GM12872 (cell line): ENCODE data around the gene MPC1.

Experiments used
- CTCF ChIP-seq: IDR thresholded peaks from 3 replicates; pipeline ENCODE4 v1.5.1; 2011; ENCODE audit warnings: low read depth, mild to moderate bottlenecking, low read length, moderate library complexity; ENCODE audit not compliant: insufficient read depth

Gene MPC1

DNA sequence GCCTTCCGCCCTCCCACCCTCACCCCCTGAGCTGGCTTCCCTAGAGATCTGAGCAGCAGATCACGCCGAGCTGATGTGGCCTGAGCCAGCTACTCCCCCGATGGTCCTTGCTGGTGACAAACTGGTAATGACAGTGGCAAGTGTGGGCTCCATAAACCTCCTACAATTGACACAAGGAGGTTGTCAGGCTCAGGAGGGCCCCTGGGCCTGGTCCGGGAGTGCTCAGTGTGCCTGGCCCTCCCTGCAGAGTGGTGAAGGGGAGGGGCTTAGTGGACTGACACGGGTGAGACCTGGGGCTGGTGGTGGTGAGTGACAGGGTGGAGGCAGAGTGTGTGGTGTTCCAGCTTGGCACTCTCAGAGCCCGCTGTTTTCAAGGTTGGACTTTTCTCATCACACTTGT is 22.6 kb upstream of the MPC1 start:
- TF ChIP-seq CTCF: no peak

DNA sequence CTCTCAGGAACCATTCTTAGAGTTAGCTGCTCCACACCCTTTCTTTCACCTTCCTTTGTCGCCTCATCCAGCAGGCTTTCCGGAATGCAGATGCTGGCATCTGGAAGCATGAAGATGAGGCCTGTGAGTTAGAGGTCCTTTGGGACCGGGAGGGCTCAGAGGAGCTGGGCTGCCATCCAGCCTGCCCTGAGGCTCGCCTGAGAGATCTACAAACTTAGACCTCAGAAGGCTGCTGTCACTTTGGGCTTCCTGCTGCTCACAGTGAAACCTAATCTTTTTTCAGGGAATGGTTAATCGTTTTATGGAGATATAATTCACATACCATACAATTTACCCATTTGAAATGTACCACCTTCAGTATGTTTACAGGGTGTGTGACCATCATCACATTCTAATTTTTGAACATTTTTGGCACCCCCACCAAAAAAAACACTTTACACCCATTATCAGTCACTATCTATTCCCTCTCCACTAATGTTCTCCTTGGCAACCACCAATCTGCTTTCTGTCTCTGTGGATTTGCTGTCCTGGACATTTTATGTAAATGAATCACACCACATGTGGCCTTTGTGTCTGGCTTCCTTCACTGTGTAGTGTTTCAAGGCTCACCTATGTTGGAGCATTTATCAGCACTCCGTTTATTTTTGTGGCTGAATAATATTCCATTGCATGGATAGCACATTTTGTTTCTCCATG is 20.0 kb upstream of the MPC1 start:
- no peak for TF ChIP-seq CTCF

DNA sequence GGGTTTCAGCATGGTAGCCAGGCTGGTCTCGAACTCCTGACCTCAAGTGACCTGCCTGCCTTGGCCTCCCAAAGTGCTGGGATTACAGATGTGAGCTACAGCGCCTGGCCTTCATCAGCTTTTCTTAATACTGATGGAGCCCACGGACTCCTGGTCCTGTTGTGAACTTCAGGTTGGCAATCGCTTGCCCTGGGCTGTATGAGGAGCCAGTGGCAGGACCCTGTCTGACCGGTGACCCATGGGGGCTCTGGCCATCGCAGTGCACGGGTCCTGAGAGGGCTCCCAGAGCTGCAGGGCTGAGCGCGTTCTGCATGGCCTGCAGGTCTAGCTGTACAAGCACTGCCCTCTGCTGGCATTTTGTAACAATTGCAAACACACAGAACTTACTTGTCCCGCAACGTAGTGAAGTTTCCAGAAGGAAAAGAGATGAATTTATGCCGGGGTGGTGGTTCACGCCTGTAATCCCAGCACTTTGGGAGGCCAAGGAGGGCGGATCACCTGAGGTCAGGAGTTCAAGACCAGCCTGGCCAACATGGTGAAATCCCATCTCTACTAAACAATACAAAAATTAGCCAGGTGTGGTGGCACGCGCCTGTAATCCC is 18.0 kb upstream of the MPC1 start:
- TF ChIP-seq CTCF: peak; percentile 76

DNA sequence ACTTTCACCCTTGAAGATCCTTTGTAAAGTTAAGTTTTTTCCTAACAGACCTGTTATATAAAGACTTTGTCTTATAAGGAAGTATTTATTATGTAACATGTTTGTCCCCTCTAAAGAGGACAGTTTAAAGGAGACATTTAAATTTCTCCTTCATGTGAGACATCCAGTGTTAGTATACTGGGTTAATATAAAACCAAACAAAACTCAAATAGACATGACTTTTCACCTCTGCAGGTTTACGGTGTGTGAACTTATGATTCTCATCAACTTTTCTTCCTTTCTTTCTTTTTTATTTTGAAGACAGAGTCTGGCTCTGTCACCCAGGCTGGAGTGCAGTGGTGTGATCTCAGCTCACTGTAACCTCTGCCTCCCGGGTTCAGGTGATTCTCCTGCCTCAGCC is 17.4 kb upstream of the MPC1 start:
- TF ChIP-seq CTCF: no peak

DNA sequence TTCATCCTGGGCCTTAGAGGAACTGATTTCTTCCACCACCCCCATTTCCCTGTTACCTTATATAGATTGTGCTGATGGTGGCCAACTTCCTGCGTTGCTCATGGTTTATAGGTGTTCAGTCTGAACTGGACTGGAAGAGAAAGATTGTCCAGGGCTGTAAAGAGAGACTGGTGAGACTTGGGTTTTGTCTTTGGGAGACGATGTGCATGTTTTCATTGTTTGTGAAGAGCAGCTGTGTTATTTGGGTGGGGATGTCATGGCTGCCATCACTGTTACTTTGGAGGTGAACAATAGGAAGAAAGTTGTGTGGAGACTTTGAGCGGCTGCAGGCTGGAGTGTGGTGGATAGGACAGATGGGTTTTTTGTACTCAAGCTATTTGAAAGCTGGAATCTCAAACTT is 15.6 kb upstream of the MPC1 start:
- TF ChIP-seq CTCF: no peak

DNA sequence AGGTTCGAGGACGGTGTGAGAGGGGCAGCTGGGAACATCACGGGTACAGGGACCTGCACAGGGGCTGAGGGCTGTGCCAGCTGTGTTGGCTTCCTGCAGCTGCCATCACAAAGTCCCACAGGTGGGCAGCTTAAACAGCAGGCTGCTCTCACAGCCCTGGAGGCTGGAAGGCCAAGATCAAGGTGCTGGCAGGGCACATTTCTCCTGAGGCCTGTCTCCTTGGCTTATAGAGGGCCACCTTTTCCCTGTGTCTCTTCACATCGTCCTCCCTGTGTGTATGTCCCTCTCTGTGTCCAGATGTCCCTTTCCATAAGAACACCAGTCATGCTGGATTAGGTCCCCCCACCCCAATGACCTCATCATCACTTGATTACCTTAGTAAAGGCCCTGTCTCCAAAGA is 15.1 kb upstream of the MPC1 start:
- no peak for TF ChIP-seq CTCF

GRCh38 chr6:166395778-166396177 is 13.0 kb upstream of the MPC1 start:
- TF ChIP-seq CTCF: no peak

DNA sequence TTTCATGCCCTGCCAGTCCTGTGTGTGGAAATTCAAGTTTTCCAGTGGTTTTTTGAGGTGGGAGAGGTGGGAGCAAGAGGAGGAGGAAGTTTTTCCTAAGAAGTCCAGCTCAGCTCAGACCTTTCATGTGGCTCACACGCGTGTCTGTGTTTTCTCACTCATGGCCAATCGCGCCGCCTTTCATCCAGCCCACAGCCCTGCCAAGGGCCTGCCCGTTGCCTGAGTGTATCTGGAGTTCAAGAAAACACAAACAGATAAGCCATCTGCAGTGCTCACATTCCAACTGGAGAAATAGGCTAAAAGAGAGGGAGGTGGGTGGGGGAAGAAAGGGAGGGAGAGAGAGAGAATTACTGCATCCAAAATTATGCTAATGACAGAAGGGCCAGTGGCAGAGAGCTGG is 12.6 kb upstream of the MPC1 start:
- TF ChIP-seq CTCF: no peak
